Astrocyte of the spinal cord (primary cell): ENCODE data around the gene DLG5.
"Not testable (repeated sequence)": the region's sequence is repeated elsewhere in the genome, so short reads cannot be mapped to it uniquely, and the experiment has no call there.

Experiments
- DNase-seq: peaks from one replicate; pipeline ENCODE4 v3.0.0; 2011; ENCODE audit warnings: low read depth, low spot score
- H3K4me3 ChIP-seq: 2 replicates; pipeline ENCODE4 v1.5.1; 2011; ENCODE audit warnings: low read depth, mild to moderate bottlenecking, low read length, moderate library complexity
- in situ Hi-C: cut with HindIII; loops from 2 replicates; pipeline ENCODE4 v1.10.0; 2017; ENCODE audit warnings: low sequenced_read_pairs
- TF ChIP-seq, protein P1 (sequence below): IDR thresholded peaks from 2 replicates; pipeline ENCODE4 v1.5.1; 2012; ENCODE audit warnings: low read depth, mild to moderate bottlenecking, low read length, inconsistent platforms

The DLG5 gene

DNA sequence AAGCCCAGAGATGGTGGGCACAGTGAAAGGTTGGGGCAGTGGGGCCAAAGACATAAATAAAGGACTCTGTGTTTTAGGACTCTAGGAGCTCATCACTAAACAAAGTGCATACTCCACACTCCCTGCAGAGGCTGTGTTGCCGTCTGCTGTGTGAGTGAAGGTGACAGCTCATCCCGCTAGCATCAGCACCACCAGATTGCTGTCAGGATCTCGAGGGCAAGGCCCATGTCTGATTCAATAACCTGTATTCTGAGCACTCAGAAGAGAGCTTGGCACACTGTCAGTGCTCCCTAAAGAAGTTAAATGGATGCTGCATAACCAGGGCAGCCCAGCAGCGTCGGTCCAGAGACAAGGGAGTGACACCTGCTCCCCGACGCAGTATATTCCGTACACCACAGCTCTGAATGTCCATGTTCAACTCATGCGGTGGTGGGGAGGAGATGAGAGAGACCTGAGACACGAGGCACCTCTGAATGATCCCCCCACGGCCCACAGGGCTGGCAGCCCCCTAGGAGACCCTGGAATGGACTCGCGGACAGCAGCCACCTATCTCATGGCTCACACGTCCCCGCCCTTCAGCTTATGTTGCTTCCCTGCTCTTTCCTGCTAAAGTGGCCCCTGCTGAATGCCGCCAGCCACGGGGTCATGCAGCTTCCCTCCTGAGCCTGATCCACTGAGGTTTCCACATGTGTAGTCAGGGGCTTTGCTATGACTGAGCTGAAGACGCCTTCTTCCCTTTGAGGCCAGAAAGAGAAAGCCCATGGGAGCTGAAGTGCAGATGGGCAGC lies 156.3 kb downstream of the DLG5 start:
- H3K4me3 ChIP-seq: no peak overlapping the region
- in situ Hi-C loops: no loop called here
- TF ChIP-seq, protein P1, sequence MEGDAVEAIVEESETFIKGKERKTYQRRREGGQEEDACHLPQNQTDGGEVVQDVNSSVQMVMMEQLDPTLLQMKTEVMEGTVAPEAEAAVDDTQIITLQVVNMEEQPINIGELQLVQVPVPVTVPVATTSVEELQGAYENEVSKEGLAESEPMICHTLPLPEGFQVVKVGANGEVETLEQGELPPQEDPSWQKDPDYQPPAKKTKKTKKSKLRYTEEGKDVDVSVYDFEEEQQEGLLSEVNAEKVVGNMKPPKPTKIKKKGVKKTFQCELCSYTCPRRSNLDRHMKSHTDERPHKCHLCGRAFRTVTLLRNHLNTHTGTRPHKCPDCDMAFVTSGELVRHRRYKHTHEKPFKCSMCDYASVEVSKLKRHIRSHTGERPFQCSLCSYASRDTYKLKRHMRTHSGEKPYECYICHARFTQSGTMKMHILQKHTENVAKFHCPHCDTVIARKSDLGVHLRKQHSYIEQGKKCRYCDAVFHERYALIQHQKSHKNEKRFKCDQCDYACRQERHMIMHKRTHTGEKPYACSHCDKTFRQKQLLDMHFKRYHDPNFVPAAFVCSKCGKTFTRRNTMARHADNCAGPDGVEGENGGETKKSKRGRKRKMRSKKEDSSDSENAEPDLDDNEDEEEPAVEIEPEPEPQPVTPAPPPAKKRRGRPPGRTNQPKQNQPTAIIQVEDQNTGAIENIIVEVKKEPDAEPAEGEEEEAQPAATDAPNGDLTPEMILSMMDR: no peak
- no peak for DNase-seq

DNA sequence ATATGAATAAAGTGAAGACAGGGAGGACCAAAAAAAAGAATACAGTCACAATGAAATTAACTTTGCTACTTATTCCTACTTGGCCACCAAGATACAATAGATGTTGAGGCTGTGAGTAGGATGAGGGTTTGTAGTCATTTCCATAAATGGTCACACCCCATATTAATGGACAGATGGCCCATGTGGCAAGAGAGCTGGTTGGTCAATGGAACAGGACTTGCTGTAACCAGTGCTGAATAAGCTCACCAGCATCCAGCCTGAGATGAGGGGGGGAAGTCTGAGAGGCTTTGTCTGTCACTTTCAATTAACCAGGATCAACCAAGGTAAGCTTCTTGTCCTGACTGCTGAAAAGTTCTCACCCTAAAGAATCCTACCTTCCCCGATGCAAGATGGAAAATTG lies 158.5 kb downstream of the DLG5 start:
- TF ChIP-seq, protein P1: no peak
- in situ Hi-C loops: no loop called here
- no peak for DNase-seq
- no peak overlapping the region for H3K4me3 ChIP-seq

DNA sequence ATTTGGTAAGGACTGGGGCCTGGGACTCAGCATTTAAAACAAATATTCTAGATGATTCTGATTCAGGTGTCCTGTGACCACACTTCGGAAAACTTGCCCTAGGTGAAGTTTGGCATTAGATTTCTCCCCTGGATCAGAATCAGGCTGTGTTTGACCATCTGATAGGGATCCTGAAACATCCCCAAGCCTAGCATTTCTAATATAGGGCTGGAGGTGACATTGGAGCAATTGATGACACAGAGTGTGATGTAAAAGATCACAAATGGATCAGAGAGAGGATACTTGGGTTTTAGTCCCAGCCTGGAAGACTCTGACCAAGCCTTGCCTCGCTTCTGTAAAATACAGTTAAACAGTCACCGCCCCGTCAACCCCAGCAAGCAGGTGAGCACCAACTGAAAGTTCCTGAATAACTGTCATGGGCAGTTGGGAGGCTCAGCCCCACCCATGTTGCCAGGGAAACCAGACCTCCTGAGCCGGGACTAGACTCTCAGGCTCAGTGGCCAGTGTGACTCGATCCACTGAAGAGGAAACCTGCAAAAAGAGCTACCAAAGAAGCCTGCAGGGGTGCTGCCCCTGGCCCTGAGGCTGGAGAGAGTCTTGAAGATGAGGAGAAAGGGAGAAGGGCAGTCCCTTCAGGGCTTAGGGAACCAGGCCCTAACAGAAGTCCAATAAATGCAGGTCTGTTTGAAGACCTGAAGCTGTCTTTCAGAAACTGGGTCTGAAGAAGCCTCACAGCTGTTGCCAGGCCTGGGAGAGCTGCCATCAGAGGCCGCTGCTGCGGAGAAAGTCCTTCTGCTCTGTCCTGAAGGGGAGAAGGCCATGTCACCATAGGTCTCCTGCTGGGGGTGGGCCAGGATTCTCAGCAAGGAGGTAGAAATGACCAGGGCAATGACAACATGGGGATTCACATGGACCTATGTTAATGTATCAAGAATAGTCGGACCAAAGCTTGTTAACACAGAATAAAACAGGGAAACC lies 162.8 kb downstream of the DLG5 start:
- no peak for DNase-seq
- H3K4me3 ChIP-seq: no peak overlapping the region
- TF ChIP-seq, protein P1: peak; percentile 4
- in situ Hi-C loops: no loop called here

DNA sequence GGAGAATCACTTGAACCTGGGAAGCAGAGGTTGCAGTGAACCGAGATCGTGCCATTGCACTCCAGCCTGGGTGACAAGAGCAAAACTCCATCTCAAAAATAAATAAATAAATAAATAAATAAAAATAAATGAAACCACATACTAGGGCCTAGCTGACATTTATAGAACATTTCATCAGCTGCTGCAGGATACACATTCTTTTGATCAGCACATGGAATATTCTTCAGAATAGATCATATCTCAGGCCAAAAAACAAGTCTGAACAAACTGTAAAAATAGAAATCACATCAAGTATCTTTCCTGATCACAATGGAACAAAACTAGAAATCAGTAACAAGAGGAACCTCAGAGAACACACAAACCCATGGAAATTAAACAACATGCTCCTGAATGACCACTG lies 168.1 kb downstream of the DLG5 start:
- H3K4me3 ChIP-seq, in situ Hi-C loops, DNase-seq: not testable (repeated sequence)

DNA sequence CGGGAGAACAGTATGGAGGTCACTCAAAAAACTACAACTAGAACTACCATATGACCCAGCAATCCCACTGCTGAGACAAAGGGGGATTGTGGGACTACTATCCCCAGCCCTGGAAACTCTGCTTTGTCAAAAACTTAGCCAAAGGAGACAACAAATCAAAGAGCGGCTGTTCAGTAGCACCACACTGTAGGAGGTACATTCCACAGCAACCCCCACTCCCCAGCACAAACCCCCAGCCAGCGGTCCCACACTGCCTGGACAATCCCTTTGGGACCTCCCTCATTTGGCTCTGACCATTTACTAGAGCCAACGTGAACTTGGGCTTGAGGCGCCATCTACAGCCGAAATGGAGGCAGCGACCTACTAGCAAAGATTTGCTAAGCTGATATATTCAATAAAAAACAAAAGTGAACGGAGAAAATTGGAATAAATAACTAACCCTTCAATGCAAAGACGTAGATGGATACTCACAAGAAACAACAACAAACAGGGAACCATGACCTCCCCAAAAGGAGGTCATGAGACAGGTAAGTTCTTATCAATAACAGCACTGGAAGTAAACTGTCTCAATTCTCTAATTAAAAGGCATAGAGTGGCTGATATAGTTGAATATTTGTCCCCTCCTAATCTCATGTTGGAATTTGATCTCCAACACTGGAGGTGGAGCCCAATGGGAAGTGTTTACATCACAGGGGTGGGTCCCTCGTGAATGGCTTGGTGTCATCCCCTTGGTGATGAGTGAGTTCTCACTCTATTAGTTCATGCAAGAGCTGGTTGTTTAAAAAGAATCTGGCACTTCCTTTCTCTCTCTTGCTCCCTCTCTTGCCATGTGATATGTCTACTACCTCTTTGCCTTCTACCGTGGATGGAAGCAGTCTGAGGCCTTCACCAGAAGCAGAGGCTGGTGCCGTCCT lies 170.0 kb downstream of the DLG5 start:
- H3K4me3 ChIP-seq: no peak overlapping the region
- in situ Hi-C loops: no loop called here
- DNase-seq: peak; percentile 77
- TF ChIP-seq, protein P1: peak; percentile 91

DNA sequence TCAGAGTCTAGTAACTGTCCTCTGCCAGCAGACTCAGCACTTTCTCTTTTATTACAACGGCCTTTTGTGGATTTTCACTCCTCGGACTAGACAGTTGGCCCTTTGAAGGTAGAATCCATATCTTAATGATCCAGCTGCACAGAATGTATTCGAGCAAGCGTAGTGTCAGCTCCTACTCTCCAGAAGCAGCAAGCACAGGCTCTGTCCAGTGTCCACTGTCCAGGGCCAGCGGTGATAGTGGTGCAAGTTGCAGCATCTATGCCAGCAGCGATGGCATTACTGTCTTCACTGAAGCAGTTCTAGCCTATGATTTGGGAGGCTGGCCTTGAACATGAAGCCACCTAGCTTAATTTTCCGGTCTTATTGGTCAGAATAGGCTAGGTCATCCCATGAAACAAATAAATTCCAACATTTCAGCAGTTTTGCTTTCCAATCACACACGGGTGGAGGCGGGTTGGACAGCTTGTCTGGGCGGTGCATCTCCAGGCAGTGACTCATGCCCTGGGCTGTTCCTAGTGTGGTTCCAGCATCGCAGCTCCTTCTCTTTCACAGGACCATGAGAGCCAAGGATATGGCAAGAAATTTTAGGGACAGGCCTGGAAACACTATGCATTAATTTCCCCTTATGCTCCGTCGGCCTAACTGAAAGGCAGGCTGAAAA lies 180.4 kb downstream of the DLG5 start:
- no peak overlapping the region for H3K4me3 ChIP-seq
- in situ Hi-C loops: no loop called here
- TF ChIP-seq, protein P1: no peak

More for the DNA sequence above, 180.4 kb downstream of the DLG5 start:
- peak; percentile 60 for DNase-seq
